Neuron (in vitro differentiated cells): ENCODE results near the gene PJA1.

Experiments
- H2AFZ ChIP-seq: one replicate; pipeline ENCODE4 v1.6.1; 2013; ENCODE audit warnings: low read depth, mild to moderate bottlenecking, inconsistent platforms, low read length, moderate library complexity
- H3K27me3 ChIP-seq: one replicate; pipeline ENCODE4 v1.6.1; 2013; ENCODE audit warnings: low read length; ENCODE audit not compliant: insufficient read depth
- H3K36me3 ChIP-seq: one replicate; pipeline ENCODE4 v1.6.1; 2013; ENCODE audit warnings: low read length; ENCODE audit not compliant: insufficient read depth
- H3K4me1 ChIP-seq: one replicate; pipeline ENCODE4 v1.6.1; 2013; ENCODE audit warnings: low read length; ENCODE audit not compliant: insufficient read depth
- H3K4me3 ChIP-seq: 2 replicates; pipeline ENCODE4 v1.5.1; 2013; ENCODE audit warnings: mild to moderate bottlenecking, low read length, moderate library complexity
- H3K9me3 ChIP-seq: one replicate; pipeline ENCODE4 v1.6.1; 2013; ENCODE audit warnings: low read length

Gene PJA1

GRCh38 chrX:69145714-69146113 is 19.5 kb downstream of the PJA1 start:
- H2AFZ ChIP-seq, result no peak overlapping the region
- no peaks in the 10 kb centered on the region for H3K9me3 ChIP-seq
- no peaks in the 10 kb centered on the region for H3K36me3 ChIP-seq
- H3K4me3 ChIP-seq, result no peak overlapping the region
- peaks cover 43% of the 10 kb centered on the region for H3K4me1 ChIP-seq
- H3K27me3 ChIP-seq, result no peaks in the 10 kb centered on the region

GRCh38 chrX:69144838-69145680 is 20.2 kb downstream of the PJA1 start:
- no peak overlapping the region for H2AFZ ChIP-seq
- H3K9me3 ChIP-seq, result no peaks in the 10 kb centered on the region
- no peak overlapping the region for H3K4me3 ChIP-seq
- H3K27me3 ChIP-seq, result no peaks in the 10 kb centered on the region
- H3K36me3 ChIP-seq, result no peaks in the 10 kb centered on the region
- peaks cover 40% of the 10 kb centered on the region for H3K4me1 ChIP-seq

- H3K9me3 ChIP-seq, result no peaks in the 10 kb centered on the region
- H2AFZ ChIP-seq, result no peak overlapping the region
- peaks cover 47% of the 10 kb centered on the region for H3K4me1 ChIP-seq
- H3K36me3 ChIP-seq, result no peaks in the 10 kb centered on the region
- no peak overlapping the region for H3K4me3 ChIP-seq
- no peaks in the 10 kb centered on the region for H3K27me3 ChIP-seq
Measured at GRCh38 chrX:69143530-69143929, 21.7 kb downstream of the PJA1 start.

- no peaks in the 10 kb centered on the region for H3K36me3 ChIP-seq
- no peak overlapping the region for H3K4me3 ChIP-seq
- no peak overlapping the region for H2AFZ ChIP-seq
- peaks cover 52% of the 10 kb centered on the region for H3K4me1 ChIP-seq
- no peaks in the 10 kb centered on the region for H3K27me3 ChIP-seq
- H3K9me3 ChIP-seq, result no peaks in the 10 kb centered on the region
Measured at GRCh38 chrX:69142788-69143469, 22.3 kb downstream of the PJA1 start.

GRCh38 chrX:69140837-69141236 is 24.4 kb downstream of the PJA1 start:
- H3K4me3 ChIP-seq, result no peak overlapping the region
- no peaks in the 10 kb centered on the region for H3K9me3 ChIP-seq
- peaks cover 58% of the 10 kb centered on the region for H3K4me1 ChIP-seq
- H3K27me3 ChIP-seq, result no peaks in the 10 kb centered on the region
- H2AFZ ChIP-seq, result no peak overlapping the region
- H3K36me3 ChIP-seq, result no peaks in the 10 kb centered on the region

GRCh38 chrX:69139516-69139915 is 25.7 kb downstream of the PJA1 start:
- H3K4me1 ChIP-seq, result peaks cover 51% of the 10 kb centered on the region
- no peaks in the 10 kb centered on the region for H3K9me3 ChIP-seq
- H3K4me3 ChIP-seq, result no peak overlapping the region
- no peak overlapping the region for H2AFZ ChIP-seq
- H3K27me3 ChIP-seq, result no peaks in the 10 kb centered on the region
- H3K36me3 ChIP-seq, result no peaks in the 10 kb centered on the region

- Histone ChIP-seq H3K4me3 (no peak overlapping the region), H3K4me1 (peaks cover 41% of the 10 kb centered on the region), H3K27me3 (no peaks in the 10 kb centered on the region), H2AFZ (no peak overlapping the region), H3K9me3 (no peaks in the 10 kb centered on the region), H3K36me3 (no peaks in the 10 kb centered on the region)
Measured at GRCh38 chrX:69138512-69138911, 26.7 kb downstream of the PJA1 start.

- no peaks in the 10 kb centered on the region for H3K36me3 ChIP-seq
- no peak overlapping the region for H2AFZ ChIP-seq
- no peaks in the 10 kb centered on the region for H3K27me3 ChIP-seq
- H3K9me3 ChIP-seq, result no peaks in the 10 kb centered on the region
- no peak overlapping the region for H3K4me3 ChIP-seq
- peaks cover 36% of the 10 kb centered on the region for H3K4me1 ChIP-seq
Measured at GRCh38 chrX:69138118-69138390, 27.2 kb downstream of the PJA1 start.

GRCh38 chrX:69137371-69138117 is 27.7 kb downstream of the PJA1 start:
- no peaks in the 10 kb centered on the region for H3K9me3 ChIP-seq
- peaks cover 35% of the 10 kb centered on the region for H3K4me1 ChIP-seq
- peak overlapping the region; percentile 39 for H3K4me3 ChIP-seq
- no peaks in the 10 kb centered on the region for H3K36me3 ChIP-seq
- no peaks in the 10 kb centered on the region for H3K27me3 ChIP-seq
- H2AFZ ChIP-seq, result no peak overlapping the region

GRCh38 chrX:69136546-69137331 is 28.5 kb downstream of the PJA1 start:
- H3K36me3 ChIP-seq, result no peaks in the 10 kb centered on the region
- H3K9me3 ChIP-seq, result no peaks in the 10 kb centered on the region
- peak overlapping the region; percentile 48 for H3K4me3 ChIP-seq
- no peak overlapping the region for H2AFZ ChIP-seq
- no peaks in the 10 kb centered on the region for H3K27me3 ChIP-seq
- peaks cover 43% of the 10 kb centered on the region for H3K4me1 ChIP-seq

GRCh38 chrX:69133921-69134542 is 31.2 kb downstream of the PJA1 start:
- H3K4me1 ChIP-seq, result peaks cover 36% of the 10 kb centered on the region
- H3K36me3 ChIP-seq, result no peaks in the 10 kb centered on the region
- no peaks in the 10 kb centered on the region for H3K9me3 ChIP-seq
- H2AFZ ChIP-seq, result no peak overlapping the region
- H3K27me3 ChIP-seq, result no peaks in the 10 kb centered on the region
- H3K4me3 ChIP-seq, result no peak overlapping the region

GRCh38 chrX:69131886-69132285 is 33.4 kb downstream of the PJA1 start:
- Histone ChIP-seq H2AFZ (no peak overlapping the region), H3K4me1 (peaks cover 27% of the 10 kb centered on the region), H3K36me3 (no peaks in the 10 kb centered on the region), H3K4me3 (no peak overlapping the region), H3K27me3 (peaks cover 4% of the 10 kb centered on the region), H3K9me3 (no peaks in the 10 kb centered on the region)
